Astrocyte (in vitro differentiated cells and primary cell): Measurements from ENCODE around the gene COA4. TPM values are rescaled to one million over a fixed set of nuclear protein-coding genes. Genes with fewer than 3 reads are reported as not detected.

Source experiments
- DNase-seq: peaks from one replicate; pipeline ENCODE4 v3.0.0-alpha.2; 2010; ENCODE audit warnings: low read depth
- FAIRE-seq: peaks from 2 replicates; lab custom pipeline; 2011; peaks lifted over from hg19 to GRCh38; lab: Jason Lieb, UNC
- H2AFZ ChIP-seq: 2 replicates; pipeline ENCODE4 v1.6.0; 2012; ENCODE audit warnings: low read depth, low read length, inconsistent platforms
- H3K27ac ChIP-seq: 2 replicates; pipeline ENCODE4 v1.5.1; 2011; ENCODE audit warnings: low read depth, low read length, inconsistent platforms
- H3K27me3 ChIP-seq: 2 replicates; pipeline ENCODE4 v1.6.0; 2011; ENCODE audit warnings: low read length, inconsistent platforms; ENCODE audit not compliant: insufficient read depth
- H3K36me3 ChIP-seq: 2 replicates; pipeline ENCODE4 v1.5.1; 2011; ENCODE audit warnings: low read length, inconsistent platforms; ENCODE audit not compliant: insufficient read depth
- H3K4me1 ChIP-seq: 2 replicates; pipeline ENCODE4 v1.5.1; 2011; ENCODE audit warnings: low read length, inconsistent platforms; ENCODE audit not compliant: insufficient read depth
- H3K4me2 ChIP-seq: 2 replicates; pipeline ENCODE4 v1.6.0; 2012; ENCODE audit warnings: low read length, inconsistent platforms
- H3K4me3 ChIP-seq: 2 replicates; pipeline ENCODE4 v1.5.1; 2011; ENCODE audit warnings: low read depth, mild to moderate bottlenecking, low read length, inconsistent platforms; ENCODE audit not compliant: insufficient read depth
- H3K79me2 ChIP-seq: 2 replicates; pipeline ENCODE4 v1.6.0; 2012; ENCODE audit warnings: mild to moderate bottlenecking, low read length, inconsistent platforms; ENCODE audit not compliant: insufficient read depth
- H3K9ac ChIP-seq: 2 replicates; pipeline ENCODE4 v1.6.0; 2012; ENCODE audit warnings: mild to moderate bottlenecking, low read length, inconsistent platforms
- H3K9me3 ChIP-seq: 2 replicates; pipeline ENCODE4 v1.5.1; 2012; ENCODE audit warnings: low read depth, mild to moderate bottlenecking, low read length, inconsistent platforms; ENCODE audit not compliant: insufficient read depth
- H4K20me1 ChIP-seq: 2 replicates; pipeline ENCODE4 v1.6.0; 2012; ENCODE audit warnings: low read length, inconsistent platforms; ENCODE audit not compliant: insufficient read depth
- H3K27ac Mint-ChIP-seq: one replicate; pipeline ENCODE4 v1.8.0; 2021; ENCODE audit warnings: mild to moderate bottlenecking, mixed read lengths; ENCODE audit not compliant: unreplicated experiment
- H3K27me3 Mint-ChIP-seq: one replicate; pipeline ENCODE4 v1.8.0; 2021; ENCODE audit warnings: low read depth, mixed read lengths; ENCODE audit not compliant: unreplicated experiment
- H3K36me3 Mint-ChIP-seq: one replicate; pipeline ENCODE4 v1.8.0; 2021; ENCODE audit warnings: low read depth, mixed read lengths; ENCODE audit not compliant: unreplicated experiment
- H3K4me1 Mint-ChIP-seq: one replicate; pipeline ENCODE4 v1.8.0; 2021; ENCODE audit warnings: low read depth, mixed read lengths; ENCODE audit not compliant: unreplicated experiment
- H3K4me3 Mint-ChIP-seq: one replicate; pipeline ENCODE4 v1.8.0; 2021; ENCODE audit warnings: mild to moderate bottlenecking, moderate library complexity, mixed read lengths; ENCODE audit not compliant: unreplicated experiment
- H3K9me3 Mint-ChIP-seq: one replicate; pipeline ENCODE4 v1.8.0; 2021; ENCODE audit warnings: mild to moderate bottlenecking, mixed read lengths; ENCODE audit not compliant: unreplicated experiment
- CTCF ChIP-seq: IDR thresholded peaks from 2 replicates; pipeline ENCODE4 v1.5.1; 2011; ENCODE audit warnings: low read depth, mild to moderate bottlenecking, inconsistent platforms, low read length, moderate library complexity; ENCODE audit not compliant: insufficient read depth
- EZH2 ChIP-seq: IDR thresholded peaks from 2 replicates; pipeline ENCODE4 v1.6.1; 2012; ENCODE audit warnings: mild to moderate bottlenecking, low read length, inconsistent platforms; ENCODE audit not compliant: insufficient read depth
- total RNA-seq: library from RNA; stranded (reverse); gene quantifications from 2 replicates; pipeline ENCODE4 v1.2.1, GENCODE V29; 2021

Gene COA4
- total RNA-seq, 1 donor from 2014 or later: 59.0 TPM

GRCh38 chr11:73878771-73879170 lies 2.1 kb upstream of the COA4 start:
- no peak for FAIRE-seq
- Histone ChIP-seq H3K27me3 (no peaks in the 10 kb centered on the region), H3K4me2 (no peak overlapping the region), H3K9me3 (no peaks in the 10 kb centered on the region), H3K27ac (no peak overlapping the region), H3K9ac (no peak overlapping the region), H2AFZ (no peak overlapping the region), H4K20me1 (peaks cover 8% of the 10 kb centered on the region), H3K4me1 (peaks cover 5% of the 10 kb centered on the region), H3K36me3 (peaks cover 2% of the 10 kb centered on the region), H3K4me3 (no peak overlapping the region), H3K79me2 (peaks cover 42% of the 10 kb centered on the region)
- no peaks in the 10 kb centered on the region for H3K9me3 Mint-ChIP-seq
- H3K36me3 Mint-ChIP-seq: peaks cover 6% of the 10 kb centered on the region
- no peak overlapping the region for H3K27ac Mint-ChIP-seq
- TF ChIP-seq CTCF: no peak
- no peak for TF ChIP-seq EZH2
- no peaks in the 10 kb centered on the region for H3K27me3 Mint-ChIP-seq
- no peak overlapping the region for H3K4me3 Mint-ChIP-seq
- H3K4me1 Mint-ChIP-seq: peaks cover 12% of the 10 kb centered on the region
- no peak for DNase-seq

GRCh38 chr11:73875840-73876239 lies 806 bp downstream of the COA4 start:
- H3K4me3 Mint-ChIP-seq: peak overlapping the region; percentile 99
- no peak overlapping the region for H2AFZ ChIP-seq

More at GRCh38 chr11:73875840-73876239, 806 bp downstream of the COA4 start:
- H3K27ac Mint-ChIP-seq: peak overlapping the region; percentile 96
- H3K27me3 ChIP-seq: no peaks in the 10 kb centered on the region
- FAIRE-seq (no peak), DNase-seq (no peak)
- peak overlapping the region; percentile 84 for H3K4me2 ChIP-seq
- peaks cover 5% of the 10 kb centered on the region for H3K4me1 ChIP-seq
- H3K27me3 Mint-ChIP-seq: no peaks in the 10 kb centered on the region
- H3K27ac ChIP-seq: peak overlapping the region; percentile 77
- H3K9me3 ChIP-seq: no peaks in the 10 kb centered on the region
- peak overlapping the region; percentile 83 for H3K4me3 ChIP-seq
- peaks cover 52% of the 10 kb centered on the region for H3K79me2 ChIP-seq
- peak overlapping the region; percentile 89 for H3K9ac ChIP-seq
- no peak for TF ChIP-seq CTCF
- TF ChIP-seq EZH2: no peak
- H3K36me3 Mint-ChIP-seq: peaks cover 9% of the 10 kb centered on the region
- H3K36me3 ChIP-seq: peaks cover 14% of the 10 kb centered on the region
- H3K4me1 Mint-ChIP-seq: peaks cover 12% of the 10 kb centered on the region
- H4K20me1 ChIP-seq: peaks cover 19% of the 10 kb centered on the region
- no peaks in the 10 kb centered on the region for H3K9me3 Mint-ChIP-seq
